Ecto neural progenitor cell (in vitro differentiated cells): ENCODE data around the gene MRPL18.

Experiments used
- DNase-seq: peaks from one replicate; pipeline ENCODE4 v3.0.0-alpha.2; 2018; ENCODE audit warnings: low spot score

MRPL18 gene

DNA sequence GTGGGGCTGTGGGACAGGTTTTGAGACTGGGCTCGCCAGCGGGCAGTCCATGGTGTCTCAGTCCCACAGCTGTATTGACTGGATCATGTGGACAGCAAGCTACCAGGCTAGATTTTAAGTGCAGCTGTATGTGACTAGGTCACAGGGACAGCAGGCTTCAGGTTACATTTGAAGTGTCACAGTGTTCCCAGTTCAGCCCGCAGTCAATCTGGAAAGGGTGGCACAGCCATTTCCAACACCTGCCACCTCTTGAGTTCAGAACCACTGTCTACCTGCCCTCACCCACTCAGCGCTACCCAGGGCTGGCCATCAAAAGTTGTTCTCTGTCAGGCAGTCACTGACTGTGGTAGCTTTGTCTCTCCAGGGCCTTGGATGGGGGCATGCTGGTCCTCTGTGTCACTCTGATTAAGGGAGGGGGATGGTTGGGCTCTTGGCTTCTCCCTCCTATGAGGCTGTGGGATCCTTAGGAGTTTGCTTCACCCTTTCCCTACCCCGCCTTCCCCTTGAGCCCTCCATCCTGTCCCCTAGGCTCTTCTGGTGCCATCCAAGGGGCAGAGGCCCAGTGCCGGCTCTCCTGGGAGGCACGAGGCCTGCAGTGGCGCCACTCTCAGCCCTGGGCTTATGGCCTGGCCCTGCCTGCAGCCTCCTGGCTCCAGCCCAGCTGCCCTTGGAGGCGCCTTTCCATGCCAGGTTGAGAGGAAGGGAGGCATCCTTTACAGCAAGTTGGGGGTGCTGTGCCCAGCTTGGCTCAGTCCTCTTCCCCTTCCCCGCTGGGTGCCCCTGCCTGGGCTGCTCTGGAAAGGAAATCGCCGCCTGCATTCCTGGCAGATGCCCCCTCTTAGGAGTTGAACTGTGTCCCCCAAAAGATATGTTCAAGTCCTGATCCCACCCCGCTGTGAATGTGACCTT, 54.7 kb downstream of the MRPL18 start:
- no peak for DNase-seq
